Measurements from ENCODE around the gene SERTM2.
A peak's percentile ranks its signal among the peaks of the same experiment; 100 is the strongest.

SERTM2 gene

GRCh38 chrX:111568354-111568753 is 56.9 kb downstream of the SERTM2 start:
- peak; percentile 58 for TF ChIP-seq CTCF (IDR thresholded peaks at IDR 0.05; ENCODE audit: control insufficient read depth, insufficient read depth, low read depth, low read length, missing control alignments)
- no peak for DNase-seq (ENCODE audit: low read depth)
- no peak overlapping the region for H3K4me3 ChIP-seq (ENCODE audit: control insufficient read depth, low read depth, low read length)

- no peak for DNase-seq (ENCODE audit: low read depth)
- no peak for TF ChIP-seq CTCF (IDR thresholded peaks at IDR 0.05; ENCODE audit: control insufficient read depth, insufficient read depth, low read depth, low read length, missing control alignments)
- H3K4me3 ChIP-seq (ENCODE audit: control insufficient read depth, low read depth, low read length) = no peak overlapping the region
Measured at GRCh38 chrX:111568817-111569216, 57.4 kb downstream of the SERTM2 start.
